HK-2 (cell line): ENCODE results near the gene LRRC9.
"Not testable (repeated sequence)": the region's sequence is repeated elsewhere in the genome, so short reads cannot be mapped to it uniquely, and the experiment has no call there.

Experiments used
- DNase-seq: peaks from one replicate; pipeline ENCODE4 v3.0.0-alpha.2; 2018; ENCODE audit not compliant: unreplicated experiment

LRRC9 gene

DNA sequence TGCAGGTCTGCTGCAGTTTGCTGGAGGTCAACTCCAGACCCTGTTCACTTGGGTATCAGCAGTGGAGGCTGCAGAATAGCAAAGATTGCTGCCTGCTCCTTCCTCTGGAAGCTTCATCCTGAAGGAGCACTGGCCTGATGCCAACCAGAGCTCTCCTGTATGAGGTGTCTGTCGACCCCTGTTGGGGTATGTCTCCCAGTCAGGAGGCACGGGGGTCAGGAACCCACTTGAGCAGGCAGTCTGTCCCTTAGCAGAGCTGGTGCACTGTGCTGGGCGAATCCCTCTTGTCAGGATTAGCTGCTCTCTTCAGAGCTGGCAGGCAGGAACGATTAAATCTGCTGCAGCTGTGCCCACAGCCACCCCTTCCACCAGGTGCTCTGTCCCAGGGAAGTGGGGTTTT is 37.9 kb downstream of the LRRC9 start:
- DNase-seq = not testable (repeated sequence)

DNA sequence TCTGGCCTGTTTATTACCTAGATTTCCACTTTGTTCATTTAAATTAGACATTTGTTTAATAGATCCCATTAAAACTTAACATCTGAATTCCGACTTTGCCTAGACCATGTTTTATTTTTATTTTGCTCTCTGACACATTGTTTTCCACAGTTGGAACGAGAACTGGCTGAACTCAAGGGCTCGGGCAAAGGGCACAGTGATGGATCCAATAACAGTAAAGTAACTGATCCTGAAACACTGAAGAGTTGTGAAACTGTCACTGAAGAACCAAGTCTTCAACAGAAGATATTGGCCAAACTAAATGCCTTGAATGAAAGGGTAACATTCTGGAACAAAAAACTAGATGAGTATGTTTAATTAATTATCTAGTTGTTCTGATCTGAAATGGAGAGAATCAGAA is 39.7 kb downstream of the LRRC9 start:
- no peak for DNase-seq

DNA sequence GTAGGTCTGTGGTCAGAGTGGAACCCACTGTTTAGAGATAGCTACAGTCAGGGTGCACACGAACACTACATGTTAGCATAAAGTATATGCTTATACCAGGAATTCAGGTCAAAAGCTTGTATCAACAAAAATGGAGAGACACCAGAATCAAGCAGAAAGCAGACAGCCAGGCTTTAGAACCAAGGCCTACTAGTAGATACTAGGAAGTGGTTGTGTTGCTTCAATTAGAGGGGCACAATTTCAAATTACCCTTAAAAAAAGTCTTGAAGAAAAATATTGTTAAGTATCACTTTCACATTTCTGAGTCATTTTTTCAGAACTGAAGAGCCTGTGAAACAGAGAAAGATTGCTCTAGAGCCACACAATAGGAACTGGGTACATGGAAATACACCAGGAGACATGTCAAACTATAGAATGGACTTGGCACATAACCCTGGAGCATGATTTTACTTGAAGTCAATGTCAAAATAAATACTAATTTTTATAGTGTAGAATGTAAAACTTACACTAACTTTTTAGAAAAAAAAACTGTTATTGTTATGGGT is 41.6 kb downstream of the LRRC9 start:
- DNase-seq = no peak

DNA sequence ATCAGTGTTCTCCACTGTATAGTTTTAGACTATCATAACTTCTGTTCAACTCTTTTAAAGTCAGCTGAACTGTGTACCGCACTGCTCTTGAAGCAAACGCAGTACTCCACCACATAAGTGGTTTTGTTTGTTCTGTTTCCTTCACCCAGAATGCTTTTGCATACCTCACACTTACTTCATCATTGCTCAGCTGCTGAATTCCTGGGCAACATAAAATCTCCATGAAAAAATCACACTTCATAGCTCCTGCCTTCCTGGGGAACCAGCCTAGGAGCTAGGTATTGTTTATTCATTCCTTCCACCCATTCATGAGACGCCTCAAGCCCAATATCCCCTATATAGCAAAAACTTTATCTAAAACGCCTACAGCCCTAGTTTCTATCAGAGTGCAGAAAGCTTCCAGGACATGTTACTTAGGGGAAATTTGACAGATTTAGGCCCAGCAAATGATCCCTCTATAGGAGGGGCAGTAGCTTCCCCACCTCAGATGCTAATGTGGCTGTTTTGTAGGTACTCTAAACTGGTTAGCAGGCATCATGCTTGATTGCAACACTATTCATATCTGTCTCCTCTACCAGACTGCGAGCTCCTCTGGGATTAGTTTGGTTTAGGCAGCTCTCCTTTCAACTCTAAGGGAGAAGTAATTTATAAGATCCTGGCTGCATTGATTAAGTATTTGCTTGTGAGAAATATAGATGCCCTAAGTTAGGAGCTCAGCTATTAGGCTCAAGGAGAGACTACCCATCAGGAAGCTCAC is 44.5 kb downstream of the LRRC9 start:
- DNase-seq = no peak

DNA sequence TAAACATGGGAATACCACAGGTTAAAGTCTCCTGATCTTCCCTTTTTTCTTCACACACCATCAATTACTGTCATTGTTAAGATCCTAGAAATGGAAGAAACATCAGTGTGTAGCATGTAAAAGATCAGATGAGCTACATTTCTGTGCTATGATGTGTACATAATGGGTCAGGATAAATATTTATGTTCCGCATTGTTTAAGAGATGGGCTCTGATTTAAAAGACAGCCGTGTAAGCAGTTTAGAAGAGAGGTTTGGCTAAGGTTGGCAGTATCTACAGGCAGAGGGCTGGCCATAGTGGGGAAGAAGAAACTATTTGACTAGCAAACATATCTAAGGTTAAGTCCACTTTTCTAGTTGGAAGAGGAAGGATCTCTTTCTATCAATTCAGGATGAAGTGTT is 49.4 kb downstream of the LRRC9 start:
- DNase-seq = no peak

DNA sequence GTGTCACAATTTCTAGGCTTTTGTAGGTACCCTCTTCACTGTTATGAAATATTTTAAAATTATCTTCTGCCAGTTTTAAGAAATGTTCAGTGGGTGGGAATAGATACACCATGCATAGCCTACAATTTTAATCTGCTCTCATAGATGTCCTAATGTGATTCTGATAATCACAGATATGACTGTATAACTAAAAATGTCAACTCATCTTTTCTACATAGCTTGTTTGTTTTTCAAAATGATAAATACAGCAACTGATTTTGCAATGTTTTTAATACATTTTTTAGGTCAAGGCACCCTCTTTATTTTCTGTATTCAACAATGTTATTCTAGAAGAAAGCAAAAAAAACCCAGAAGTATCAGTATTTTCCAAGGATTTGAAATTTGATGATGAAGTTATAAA is 61.6 kb downstream of the LRRC9 start:
- DNase-seq = no peak

DNA sequence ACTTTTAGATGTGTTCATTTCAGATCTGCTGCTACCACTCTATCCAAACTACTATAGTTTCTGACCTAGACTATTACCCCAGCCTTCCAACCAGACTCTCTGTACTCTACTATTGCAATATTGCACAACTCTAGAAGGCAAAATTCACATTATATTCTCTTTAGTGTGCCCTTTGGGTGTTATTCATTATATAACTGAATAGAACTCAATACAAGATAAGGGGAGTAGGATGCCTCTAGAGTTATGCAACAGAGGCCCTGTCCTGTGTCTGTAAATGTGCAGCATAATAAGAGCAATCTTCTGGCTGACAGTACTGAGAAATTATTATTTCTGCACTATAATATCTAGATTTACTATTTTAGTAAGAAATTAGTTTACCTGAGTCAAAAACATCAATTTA is 63.1 kb downstream of the LRRC9 start:
- DNase-seq = no peak

DNA sequence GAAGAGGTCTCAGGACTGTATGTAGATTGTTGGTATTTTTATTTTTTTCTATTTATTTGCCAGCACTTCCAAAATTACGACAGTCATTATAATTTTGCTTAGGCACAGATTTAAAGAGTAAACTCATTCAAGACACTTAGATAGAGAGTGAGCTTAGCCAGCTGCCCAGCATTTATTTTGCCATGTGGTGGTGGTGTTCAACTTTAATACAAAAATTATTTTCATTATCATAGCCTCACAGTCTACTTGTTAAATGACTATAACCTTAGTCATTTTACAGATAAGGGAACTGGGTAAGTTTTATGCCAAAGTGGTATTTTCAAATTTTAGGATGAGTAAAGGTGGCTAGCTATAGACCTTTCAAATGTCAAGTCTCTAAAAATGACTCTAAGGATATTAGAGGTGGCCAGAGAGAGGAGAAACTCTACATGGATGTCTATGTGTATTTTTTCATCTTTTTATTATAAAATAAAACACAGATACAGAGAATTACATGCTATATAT is 66.7 kb downstream of the LRRC9 start:
- DNase-seq = no peak

DNA sequence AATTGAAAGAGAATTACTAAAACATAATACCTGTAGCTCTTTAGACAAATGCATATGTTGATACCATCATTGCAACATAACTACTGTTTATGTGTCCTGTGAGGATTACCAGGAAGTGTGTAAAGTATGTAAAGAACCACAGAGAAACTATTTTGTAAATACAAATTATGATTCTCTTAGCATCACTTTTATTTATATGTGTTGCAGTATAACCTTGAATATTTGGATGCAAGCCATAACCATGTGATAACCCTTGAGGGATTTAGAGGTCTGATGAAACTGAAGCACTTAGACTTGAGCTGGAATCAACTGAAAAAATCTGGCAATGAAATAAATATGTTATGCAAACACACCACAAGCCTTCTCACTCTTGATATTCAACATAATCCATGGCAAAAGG is 77.5 kb downstream of the LRRC9 start:
- no peak for DNase-seq

DNA sequence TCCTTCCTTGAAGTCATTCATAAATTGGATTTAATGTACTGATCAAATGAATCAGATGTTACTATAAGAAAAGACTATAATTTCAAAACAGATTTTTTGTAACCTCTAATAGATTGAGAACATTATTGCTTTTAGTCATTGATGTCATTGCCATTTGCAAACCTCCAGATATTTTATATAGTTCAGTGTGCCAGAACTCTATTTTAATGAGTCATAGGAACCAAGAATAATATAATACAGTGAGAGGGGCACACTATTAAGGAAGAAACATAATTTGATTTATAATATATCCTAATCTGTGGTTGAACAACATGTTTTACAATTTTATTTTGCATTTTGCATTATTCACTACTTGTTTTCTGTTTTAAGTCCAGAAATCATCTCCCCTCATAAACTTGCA is 78.0 kb downstream of the LRRC9 start:
- no peak for DNase-seq

DNA sequence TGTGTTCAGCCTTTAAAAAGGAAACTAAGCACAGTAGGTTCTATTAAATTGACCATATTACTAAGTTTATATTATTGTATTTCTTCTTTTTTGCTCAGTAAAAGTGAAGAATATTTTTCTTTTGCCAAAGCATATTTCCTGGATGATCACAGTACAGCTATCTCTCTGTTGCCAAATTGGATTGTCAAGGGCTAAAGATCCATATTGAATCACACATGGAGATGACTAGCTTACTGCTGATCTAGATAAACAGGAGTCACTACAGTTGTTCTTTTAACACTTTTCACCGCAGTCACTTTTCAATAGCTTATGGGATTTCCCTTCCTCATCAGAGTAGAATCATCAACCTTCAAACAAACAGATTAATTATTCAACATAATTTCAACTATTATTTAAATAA is 78.6 kb downstream of the LRRC9 start:
- no peak for DNase-seq

DNA sequence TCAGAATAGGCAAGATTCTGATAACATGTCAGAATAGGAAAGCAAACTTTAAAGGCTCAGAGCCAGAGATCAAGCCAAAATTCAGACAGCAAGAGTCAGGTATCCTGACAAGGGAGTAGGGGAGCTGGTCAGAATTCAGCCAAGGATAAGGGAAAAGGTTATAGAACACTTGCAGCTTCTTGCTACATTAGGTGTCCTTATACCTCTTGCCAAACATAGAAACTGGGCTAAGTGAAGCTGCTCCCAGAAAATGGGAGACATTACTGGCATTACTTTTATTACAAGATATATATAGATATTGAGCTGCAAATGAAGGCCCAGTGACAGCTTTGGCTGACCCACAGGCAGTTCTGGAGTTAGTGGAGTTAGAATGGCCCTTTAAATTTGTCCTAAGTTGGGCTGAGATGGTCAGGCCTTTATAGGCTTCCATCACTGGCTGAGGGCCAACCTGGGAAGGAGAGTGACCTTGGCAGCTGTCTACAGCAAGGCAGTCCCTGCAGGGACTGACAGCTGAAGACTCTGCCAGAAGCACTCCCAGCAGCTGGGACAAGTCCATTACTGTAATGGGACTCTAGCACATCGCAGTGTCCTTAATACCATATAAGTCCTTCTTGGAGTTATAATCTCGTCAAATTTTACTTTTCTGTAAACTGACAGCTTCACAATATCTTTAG is 83.0 kb downstream of the LRRC9 start:
- DNase-seq = no peak

DNA sequence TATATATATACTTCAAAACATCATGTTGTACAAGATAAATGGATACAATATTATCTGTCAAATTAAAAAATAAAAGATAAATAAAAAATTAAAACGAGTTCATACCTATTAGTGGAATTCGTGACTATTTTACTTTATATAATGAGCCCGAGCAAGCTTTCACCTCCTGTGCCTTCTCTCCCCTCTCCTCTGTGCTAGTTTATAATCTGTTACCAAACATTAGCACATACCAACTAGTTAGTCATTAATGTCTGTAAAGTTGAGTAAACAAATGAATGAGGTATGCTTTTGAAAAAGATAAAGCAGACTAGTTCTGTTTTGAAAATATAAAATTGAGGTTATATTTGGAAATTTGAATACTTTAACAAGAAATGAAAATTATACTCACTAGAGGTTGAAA is 84.0 kb downstream of the LRRC9 start:
- no peak for DNase-seq

DNA sequence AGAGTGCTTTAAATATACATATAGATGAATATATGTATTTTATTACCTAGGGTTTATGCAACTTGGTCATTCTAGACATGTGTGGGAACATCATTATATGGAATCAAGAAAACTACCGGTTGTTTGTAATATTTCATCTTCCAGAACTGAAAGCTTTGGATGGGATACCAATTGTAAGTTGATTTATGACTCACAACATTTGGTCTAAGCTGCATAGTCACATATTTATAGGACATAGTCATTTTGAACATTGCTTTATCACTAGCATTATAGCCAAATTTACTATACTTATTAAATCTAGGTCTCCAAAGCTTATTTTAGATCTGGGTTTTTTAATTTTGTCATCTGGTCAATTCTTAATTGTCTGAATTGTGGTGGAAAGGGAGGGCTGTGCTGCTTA is 88.1 kb downstream of the LRRC9 start:
- DNase-seq = no peak

DNA sequence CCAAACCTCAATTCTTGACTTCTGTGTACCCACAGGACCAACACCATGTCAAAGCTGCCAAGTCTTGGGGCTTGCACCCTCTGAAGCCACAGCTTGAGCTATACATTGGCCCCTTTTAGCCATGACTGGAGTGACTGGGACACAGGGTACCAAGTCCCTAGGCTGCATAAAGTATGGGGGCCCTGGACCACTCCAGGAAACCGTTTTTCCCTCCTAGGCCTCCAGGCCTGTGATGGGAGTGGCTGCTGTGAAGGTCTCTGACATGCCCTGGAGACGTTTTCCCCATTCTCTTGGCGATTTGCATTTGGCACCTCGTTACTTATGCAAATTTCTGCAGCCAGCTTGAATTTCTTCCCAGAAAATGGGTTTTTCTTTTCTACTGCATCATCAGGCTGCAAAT is 90.3 kb downstream of the LRRC9 start:
- not testable (repeated sequence) for DNase-seq

DNA sequence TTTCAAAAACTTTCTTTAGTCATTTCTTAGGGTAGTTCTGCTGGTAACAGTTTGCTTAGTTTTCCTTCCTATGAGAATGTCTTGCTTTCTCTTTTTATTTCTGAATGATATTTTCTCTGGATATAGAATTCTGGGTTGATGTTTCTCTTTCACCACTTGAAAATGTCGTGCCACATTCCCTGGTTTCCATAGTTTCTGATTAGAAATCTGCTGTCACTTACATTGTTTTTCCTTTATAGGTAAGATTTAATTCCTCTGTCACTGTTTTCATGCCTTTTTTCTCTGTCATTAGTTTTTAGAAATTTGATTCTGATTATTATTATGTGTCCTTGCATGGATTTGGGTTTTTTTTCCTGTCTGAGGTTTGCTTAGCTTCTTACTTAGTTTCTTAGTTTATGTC is 94.5 kb downstream of the LRRC9 start:
- DNase-seq = no peak

DNA sequence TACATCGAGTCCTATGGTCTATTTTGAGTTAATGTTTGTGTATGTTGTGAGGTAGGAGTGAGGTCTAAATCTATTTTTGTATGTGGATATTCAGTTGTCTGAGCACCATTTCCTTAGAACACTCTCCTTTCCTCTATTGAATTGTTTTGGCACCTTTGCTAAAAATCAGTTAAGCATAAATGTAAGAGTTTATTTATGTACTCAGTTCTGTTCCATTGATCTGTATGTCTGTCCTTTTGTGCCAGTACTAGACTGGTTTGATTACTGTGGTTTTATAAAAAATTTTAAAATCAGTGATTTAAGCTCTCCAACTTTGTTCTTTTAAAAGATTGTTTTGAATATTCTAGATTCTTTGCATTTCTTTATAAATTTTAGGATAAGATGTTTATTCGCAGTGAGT is 101.7 kb downstream of the LRRC9 start:
- DNase-seq = no peak

DNA sequence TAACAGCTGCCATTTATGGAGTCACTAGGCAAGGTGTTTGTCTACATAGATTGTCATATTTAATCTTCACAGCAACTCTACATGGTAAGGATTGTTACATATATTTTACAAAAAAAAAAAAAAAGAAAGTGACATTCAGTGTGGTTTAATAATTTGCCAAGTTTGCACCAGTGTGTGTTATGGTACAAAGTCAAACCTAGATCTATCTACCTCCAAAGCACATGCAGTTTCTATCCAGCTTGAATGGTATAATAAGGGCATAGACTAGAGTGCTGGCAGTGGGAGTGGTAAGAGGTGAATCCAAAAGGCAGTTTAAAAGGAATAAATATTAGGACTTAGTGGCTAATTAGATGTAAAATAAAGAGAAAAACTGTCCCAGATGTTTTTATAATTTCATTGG is 105.6 kb downstream of the LRRC9 start:
- no peak for DNase-seq

DNA sequence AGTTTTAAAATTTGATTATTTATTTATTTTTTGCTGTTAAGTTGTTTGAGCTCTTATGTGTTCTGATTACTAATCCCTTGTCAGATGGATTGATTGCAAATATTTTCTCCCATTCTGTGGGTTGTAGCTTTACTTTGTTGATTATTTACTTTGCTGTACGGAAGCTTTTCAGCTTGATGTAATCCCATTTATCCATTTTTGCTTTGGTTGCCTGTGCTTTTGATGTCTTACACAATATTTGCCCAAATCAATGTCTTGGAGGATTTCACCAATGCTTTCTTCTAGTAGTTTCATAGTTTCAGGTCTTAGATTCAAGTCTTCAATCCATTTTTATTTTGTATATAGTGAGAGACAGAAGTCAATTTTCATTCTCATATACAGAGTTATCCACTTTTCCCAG is 115.2 kb downstream of the LRRC9 start:
- DNase-seq = no peak

DNA sequence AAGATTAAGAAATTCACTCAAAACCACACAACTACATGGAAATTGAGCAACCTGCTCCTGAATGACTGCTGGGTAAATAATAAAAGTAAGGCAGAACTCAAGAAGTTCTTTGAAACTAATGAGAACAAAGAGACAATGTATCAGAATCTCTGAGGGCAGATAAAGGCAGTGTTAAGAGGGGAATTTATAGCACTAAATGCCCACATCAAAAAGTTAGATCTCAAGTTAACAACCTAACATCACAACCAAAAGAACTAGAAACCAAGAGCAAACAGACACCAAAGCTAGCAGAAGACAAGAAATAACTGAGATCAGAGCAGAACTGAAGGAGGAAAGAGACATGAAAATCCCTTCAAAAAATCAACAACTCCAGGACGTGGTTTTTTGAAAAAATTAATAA is 128.0 kb downstream of the LRRC9 start:
- not testable (repeated sequence) for DNase-seq

DNA sequence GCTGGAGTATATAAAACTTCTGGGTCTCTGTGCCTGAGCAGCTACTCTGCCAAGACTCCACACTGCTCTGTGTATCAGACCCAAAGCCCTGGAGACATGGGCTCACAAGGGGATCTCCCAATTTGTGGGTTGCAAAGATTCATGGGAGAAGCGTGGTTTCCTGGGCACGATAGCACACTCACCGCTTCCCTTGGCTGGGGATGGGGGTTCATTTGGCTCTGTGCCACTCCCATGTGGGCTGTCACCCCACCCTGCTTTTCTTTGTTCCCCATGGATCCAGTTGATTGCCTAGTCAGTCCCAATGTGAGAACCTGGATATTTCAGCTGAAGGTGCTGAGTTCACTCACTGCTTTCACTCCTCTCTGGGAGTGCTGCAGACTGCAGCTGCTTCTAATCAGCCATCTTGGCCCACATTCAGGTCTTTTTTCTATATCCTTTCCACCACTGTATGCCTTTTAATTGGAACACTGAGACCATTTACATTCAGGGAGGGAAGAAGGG is 131.8 kb downstream of the LRRC9 start:
- no peak for DNase-seq

DNA sequence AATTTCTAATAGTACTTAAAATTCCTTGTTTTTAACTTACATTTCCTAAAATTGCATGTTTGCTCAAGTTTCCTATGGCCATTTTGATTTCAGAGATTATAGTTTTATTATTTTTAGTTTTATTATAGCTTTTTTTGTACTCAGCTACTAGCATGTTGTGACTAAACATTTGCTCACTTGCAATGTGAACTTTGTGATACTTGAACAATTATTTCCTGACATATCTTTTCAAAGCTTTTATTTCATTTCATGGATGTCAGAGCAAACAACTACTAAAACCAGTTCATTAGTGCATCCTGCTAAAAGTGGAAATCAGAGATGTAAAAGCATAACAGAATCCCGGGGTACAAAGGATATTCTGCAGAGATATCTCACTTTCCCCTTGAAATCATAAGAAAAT is 138.1 kb downstream of the LRRC9 start:
- no peak for DNase-seq

DNA sequence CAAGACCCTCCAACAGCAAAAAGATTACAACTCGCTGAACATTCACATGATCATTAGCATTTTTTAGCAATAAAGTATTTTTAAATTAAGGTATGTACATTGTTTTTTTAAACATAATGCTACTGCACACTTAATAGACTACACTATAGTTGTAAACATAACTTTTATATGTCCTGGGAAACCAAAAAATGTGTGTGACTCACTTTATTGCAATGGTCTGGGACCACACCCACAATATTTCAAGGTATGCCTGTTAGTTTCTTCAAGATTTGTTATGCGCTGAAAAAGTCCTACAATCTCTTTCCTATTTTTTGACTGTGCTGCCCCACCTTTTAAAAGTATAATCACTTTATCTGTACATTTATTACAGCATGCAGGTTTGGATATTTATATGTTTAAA is 141.4 kb downstream of the LRRC9 start:
- no peak for DNase-seq
